Stimulated activated naive CD8-positive, alpha-beta T cell treated with anti-CD3 and anti-CD28 coated beads, Interleukin-15, Interleukin-2, amounts not matched to agents 100 U/mL and 50 U/mL, for 24 hours (primary cell): ENCODE measurements around the gene ST3GAL4.

Source experiments
- ATAC-seq: fragments of 150-1000 bp; cut with Tn5 transposase; one replicate; pipeline ENCODE4 v1.10.0; 2021
- DNase-seq: peaks from one replicate; pipeline ENCODE4 v3.0.0; 2021

ST3GAL4 gene

GRCh38 chr11:126407682-126408288 lies 52.3 kb downstream of the ST3GAL4 start:
- ATAC-seq (no peak), DNase-seq (no peak)

GRCh38 chr11:126408496-126408895 lies 53.0 kb downstream of the ST3GAL4 start:
- ATAC-seq, result no peak
- DNase-seq, result no peak

GRCh38 chr11:126408901-126409619 lies 53.6 kb downstream of the ST3GAL4 start:
- DNase-seq, result no peak
- ATAC-seq, result no peak

- DNase-seq, result no peak
- ATAC-seq, result no peak
Observed at GRCh38 chr11:126409620-126409985, 54.1 kb downstream of the ST3GAL4 start.

- no peak for ATAC-seq
- no peak for DNase-seq
Observed at GRCh38 chr11:126410649-126411048, 55.2 kb downstream of the ST3GAL4 start.

- no peak for ATAC-seq
Observed at GRCh38 chr11:126411971-126412381, 56.5 kb downstream of the ST3GAL4 start.

GRCh38 chr11:126413426-126413825 lies 57.9 kb downstream of the ST3GAL4 start:
- DNase-seq (no peak), ATAC-seq (no peak)

More at GRCh38 chr11:126411971-126412381, 56.5 kb downstream of the ST3GAL4 start:
- DNase-seq, result no peak

GRCh38 chr11:126413843-126414405 lies 58.4 kb downstream of the ST3GAL4 start:
- DNase-seq (no peak), ATAC-seq (no peak)

- DNase-seq (no peak), ATAC-seq (no peak)
Observed at GRCh38 chr11:126414615-126415014, 59.1 kb downstream of the ST3GAL4 start.

GRCh38 chr11:126415128-126415527 lies 59.6 kb downstream of the ST3GAL4 start:
- ATAC-seq (no peak), DNase-seq (no peak)

- ATAC-seq (no peak), DNase-seq (no peak)
Observed at GRCh38 chr11:126415669-126416420, 60.4 kb downstream of the ST3GAL4 start.

GRCh38 chr11:126416542-126417090 lies 61.1 kb downstream of the ST3GAL4 start:
- peak; percentile 88 for ATAC-seq
- peak; percentile 81 for DNase-seq

- DNase-seq (no peak), ATAC-seq (no peak)
Observed at GRCh38 chr11:126417091-126417862, 61.8 kb downstream of the ST3GAL4 start.

GRCh38 chr11:126418887-126419286 lies 63.4 kb downstream of the ST3GAL4 start:
- DNase-seq (no peak), ATAC-seq (no peak)

GRCh38 chr11:126419801-126420697 lies 64.6 kb downstream of the ST3GAL4 start:
- DNase-seq (no peak), ATAC-seq (no peak)

GRCh38 chr11:126420698-126421256 lies 65.3 kb downstream of the ST3GAL4 start:
- ATAC-seq, result no peak
- no peak for DNase-seq

- DNase-seq, result no peak
- no peak for ATAC-seq
Observed at GRCh38 chr11:126421271-126421671, 65.8 kb downstream of the ST3GAL4 start.

GRCh38 chr11:126422446-126422845 lies 67.0 kb downstream of the ST3GAL4 start:
- no peak for ATAC-seq
- DNase-seq, result no peak

- no peak for DNase-seq
- no peak for ATAC-seq
Observed at GRCh38 chr11:126423154-126423553, 67.7 kb downstream of the ST3GAL4 start.

- ATAC-seq (no peak), DNase-seq (no peak)
Observed at GRCh38 chr11:126423743-126424142, 68.3 kb downstream of the ST3GAL4 start.
